ENCODE results near the gene HAS3. TPM values are rescaled to one million over a fixed set of nuclear protein-coding genes. Genes with fewer than 3 reads are reported as not detected.

Gene HAS3
- polyA plus RNA-seq, 3 donors = 3.5 to 4.5 (median 4.4) TPM

DNA sequence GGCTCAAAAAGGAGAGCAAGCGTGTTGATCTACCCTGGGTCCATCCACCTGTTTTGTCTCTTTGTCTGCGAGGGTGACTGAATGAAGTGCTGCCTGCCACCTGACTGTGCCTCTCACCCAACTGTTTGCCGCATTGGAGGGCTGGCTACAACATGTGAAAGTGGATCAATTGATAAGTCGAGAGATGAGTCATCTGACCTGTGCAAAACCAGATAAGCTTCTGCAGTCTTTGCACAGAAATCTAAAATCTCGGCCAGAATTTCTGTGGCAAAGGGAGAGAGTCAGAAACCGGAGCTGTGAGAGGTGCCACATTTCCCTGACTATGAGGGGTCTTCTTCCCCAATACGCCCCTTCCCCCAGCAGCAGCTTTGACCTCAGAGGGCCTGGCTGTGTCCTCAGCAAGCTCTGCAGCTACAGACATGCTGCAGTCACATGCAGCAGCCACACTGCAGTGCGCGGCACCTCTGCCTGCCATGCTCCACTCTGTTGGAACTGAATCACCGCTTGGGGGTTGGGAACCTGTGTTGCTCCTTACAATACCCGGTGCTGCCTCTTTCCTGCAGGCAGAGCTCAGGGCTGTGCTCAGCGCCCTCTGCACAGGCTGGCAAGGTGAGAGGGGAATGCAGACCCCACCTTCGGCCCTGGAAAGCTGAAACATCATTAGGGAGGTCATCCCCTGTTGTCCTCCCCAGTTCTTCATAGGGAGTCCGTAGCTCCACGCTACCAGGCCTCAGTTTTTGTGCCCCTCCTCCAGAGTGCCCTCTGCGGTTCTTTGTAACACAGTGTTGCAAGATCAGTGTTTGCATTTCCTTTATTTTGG, 16.2 kb upstream of the HAS3 start:
- DNase-seq (ENCODE audit: low read depth in 3 of 3, low spot score in 2 of 3) = no peak

DNA sequence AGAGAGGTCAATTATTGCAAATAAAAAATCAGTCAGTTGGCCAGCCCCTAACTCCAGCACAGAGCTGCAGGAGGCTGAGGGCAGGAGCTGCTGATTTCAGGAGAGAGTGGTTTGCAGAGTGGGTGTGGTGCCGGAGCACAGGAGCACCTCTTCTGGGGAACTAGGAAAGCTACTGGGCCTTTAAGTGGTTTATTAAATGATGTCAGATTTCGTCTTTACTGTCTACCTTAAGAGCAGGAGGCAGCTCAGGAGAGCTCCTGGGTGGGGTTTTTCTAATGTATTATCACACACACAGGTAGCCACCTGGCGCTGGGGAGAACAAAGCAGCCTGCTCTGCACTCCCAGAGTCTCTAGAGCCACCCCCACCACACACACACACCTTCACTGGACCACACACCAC, 11.5 kb upstream of the HAS3 start:
- no peak for DNase-seq (ENCODE audit: low read depth in 3 of 3, low spot score in 2 of 3)

DNA sequence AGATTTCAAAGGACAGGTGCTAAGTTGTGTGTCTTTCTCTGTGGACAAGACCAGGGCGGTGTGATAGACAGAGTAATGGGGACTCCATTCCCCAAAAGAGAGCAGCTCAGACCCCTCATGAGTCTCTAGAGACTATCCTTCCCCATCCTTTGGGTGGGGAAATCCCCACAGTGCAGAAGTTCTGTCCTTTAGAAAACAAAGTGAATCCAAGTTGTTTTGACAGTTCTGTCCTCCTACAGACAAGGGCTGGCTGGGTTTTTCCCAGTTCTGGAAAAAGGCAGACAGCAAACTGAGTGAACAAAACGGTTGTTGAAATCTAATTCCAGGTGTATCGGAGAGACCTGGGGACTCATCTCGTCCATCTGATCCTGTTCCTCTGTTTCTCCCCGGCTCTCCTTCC, 11.0 kb upstream of the HAS3 start:
- DNase-seq (ENCODE audit: low read depth in 3 of 3, low spot score in 2 of 3) = no peak

DNA sequence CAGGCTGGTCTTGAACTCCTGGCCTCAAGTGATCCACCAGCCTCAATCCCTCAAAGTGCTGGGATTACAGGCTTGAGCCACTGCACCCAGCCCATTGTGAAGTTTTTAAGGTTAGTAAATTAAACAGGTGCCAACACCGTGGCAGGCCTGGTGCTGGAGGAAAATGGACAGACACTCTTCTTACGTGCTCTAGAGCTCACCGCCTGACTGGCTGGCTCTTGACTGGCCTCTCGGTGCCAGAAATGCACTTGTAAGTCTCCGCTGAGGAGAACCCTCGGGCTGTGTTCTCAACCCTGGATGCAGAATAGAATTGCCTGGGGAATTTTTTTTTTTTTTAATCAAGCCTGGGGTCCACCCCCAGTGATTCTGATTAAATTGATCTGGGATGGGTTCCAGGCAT, 10.3 kb upstream of the HAS3 start:
- no peak for DNase-seq (ENCODE audit: low read depth in 3 of 3, low spot score in 2 of 3)

DNA sequence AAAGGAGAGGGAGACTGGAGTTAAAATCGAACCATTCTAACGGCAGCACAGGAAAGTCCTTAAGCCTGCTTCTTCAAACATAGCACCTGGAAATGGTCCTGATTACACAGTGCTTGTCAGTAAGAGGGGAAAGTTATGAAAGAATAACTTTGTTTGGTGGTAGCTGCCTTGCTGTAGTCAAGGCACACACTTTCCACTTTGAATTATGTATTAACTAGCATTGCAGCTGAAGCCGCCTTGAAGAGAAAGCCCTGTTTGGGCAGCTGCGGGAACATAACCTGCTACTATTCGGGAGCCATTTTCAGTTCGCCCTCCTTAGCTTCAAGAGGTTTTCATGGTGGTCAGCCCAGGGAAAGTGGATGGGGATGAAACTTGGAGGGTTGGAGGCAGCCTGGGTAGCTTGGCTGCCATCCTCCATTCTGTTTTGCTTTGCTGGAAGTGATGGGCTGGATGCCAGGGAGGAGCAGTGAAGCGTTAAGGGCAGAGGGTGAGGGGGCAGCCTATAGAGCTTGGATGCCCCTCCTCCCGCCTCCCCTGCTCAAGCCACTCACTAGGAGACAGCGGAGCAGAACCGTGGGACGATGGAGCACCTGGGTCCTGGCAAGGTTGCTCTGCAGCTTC, 5.3 kb upstream of the HAS3 start:
- DNase-seq (ENCODE audit: low read depth in 3 of 3, low spot score in 2 of 3) = no peak

DNA sequence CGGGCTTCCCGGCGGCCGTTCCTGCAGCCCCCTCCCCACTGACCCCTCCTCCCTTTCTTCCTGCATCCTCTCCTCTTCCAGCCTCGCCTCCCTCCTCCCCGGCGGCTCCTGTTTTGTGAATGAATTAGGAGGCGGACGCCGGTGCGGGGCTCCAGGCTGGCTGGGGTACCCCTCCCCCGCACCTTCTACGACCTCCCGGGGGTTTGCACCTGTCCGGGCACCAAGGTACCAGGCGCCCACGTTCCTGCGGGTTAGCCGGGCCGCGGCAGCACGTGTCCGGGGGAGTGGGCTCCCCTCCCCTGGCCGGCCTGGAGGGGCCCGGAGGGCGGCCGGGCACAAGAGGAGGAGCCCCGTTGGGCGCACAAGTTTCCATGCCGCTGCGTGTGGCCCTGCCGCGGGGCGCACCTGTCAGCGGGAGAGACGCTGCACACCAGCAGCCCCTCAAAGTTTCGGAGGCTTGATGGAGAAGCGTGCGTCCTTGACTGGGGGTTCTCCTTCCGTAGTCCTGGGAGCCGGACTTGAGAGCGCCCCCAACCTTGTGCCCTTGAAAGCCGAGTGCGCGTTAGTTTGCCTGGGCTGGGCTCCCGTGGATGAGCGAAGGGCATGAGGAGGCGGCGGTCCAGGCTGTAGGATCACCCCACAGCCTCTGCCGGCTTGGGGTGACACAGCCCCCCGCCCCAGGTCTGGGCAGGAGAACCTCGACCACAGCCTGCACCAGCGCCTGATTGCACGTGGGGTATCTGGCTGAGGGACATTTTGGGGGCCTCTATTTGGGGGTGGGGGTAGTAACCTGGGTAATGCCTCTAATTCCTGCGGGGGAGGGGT, 1.2 kb downstream of the HAS3 start:
- DNase-seq (ENCODE audit: low read depth in 3 of 3, low spot score in 2 of 3) = no peak

DNA sequence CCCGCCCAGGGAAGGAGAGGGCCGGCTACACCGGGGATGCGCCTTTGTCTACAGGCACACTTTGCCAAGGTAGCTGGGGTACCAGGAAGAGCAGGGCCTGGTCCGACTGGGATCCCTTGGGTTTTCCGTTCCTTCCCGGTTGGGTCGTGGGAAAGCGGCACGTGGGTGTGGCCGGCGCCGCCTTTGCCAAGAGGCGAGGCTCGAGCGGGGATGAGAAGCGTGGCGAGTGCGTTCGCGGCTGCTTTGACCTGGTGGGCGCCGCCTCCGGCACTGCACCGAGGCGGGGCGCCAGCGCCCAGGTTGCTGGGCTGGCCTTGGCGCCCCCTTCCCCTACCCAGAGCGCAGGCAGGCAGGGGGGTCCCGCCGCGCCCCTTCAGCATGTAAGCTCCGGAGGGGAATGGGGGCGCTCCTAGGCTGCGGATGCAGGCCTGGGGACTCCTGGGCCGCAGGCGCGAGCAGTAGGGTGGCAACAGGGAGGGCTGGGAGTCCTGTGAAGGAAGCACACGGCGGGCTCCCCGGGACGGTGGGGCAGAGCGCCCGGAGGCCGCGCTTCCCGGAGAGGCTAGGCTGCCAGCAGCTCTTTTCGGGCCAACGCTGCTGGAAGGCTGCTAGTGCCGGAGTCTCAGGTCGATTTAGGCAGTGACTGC, 2.0 kb downstream of the HAS3 start:
- no peak for DNase-seq (ENCODE audit: low read depth in 3 of 3, low spot score in 2 of 3)

DNA sequence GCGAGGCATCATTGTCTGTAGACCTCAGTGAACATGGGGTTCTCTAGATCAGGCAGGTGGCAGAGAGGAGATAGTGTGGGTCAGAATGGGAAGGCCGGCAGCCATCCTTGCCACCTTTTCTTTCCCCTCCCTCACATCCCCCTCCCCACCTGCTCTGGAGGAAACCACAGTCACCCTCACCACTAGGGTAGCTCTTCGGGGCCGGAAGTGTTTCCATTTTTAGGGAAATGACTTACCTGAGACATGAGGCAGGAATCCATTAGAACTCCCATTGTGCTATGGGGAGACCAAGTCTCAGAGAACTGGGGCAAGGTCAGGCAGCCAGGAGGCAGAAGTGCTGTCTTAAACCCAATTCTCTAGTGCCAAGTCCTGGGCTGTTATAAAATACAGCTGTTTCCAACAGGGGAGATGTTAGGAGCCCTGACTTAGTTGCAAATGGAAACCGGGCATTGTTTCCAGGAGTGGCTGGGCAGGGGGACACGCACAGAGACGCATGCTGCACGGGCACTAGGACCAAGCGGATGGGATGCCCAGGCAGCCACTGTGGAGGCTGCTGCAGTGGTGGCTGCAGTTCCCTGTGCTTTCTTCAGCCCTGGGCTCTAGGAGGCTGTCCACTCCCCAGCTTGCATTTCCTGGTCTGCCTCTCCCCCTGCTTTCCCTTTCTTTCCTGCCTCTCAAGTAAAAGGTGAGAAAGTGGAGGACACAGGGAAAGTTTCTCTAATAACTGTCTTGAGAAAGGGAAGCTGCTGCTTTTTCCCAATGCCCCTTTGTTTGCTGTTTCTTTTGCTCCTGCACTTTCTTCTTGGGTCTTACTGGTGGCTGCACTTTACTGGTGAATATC, 2.8 kb downstream of the HAS3 start:
- DNase-seq (ENCODE audit: low read depth in 3 of 3, low spot score in 2 of 3) = no peak

DNA sequence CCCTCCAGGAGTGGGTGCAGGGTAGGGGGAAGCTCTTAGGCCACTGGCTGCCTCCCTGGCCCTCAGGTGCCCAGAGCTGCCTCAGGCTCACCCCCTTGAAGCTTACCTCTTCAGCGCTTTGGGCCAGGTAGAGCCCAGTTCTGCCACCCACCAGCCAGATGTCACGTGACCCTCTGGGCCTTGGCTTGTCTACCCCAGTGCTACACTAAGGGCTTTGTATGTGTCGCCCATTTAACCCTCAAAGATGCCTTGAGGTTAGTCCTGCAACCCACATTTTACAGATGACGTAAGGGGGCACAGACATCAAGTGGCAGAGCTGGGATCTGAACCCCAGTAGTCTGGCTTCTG, 3.4 kb downstream of the HAS3 start:
- no peak for DNase-seq (ENCODE audit: low read depth in 3 of 3, low spot score in 2 of 3)

DNA sequence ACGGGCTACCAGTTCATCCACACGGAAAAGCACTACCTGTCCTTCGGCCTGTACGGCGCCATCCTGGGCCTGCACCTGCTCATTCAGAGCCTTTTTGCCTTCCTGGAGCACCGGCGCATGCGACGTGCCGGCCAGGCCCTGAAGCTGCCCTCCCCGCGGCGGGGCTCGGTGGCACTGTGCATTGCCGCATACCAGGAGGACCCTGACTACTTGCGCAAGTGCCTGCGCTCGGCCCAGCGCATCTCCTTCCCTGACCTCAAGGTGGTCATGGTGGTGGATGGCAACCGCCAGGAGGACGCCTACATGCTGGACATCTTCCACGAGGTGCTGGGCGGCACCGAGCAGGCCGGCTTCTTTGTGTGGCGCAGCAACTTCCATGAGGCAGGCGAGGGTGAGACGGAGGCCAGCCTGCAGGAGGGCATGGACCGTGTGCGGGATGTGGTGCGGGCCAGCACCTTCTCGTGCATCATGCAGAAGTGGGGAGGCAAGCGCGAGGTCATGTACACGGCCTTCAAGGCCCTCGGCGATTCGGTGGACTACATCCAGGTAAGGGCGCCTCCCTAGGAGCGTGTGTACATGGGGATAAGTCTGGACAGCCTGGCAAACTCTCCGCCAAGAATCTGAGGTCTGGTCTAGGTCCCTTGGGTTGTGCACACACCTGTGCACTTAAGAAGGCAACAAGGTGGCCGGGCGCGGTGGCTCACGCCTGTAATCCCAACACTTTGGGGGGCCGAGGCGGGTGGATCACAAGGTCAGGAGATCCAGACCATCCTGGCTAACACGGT, 4.2 kb downstream of the HAS3 start:
- no peak for DNase-seq (ENCODE audit: low read depth in 3 of 3, low spot score in 2 of 3)

DNA sequence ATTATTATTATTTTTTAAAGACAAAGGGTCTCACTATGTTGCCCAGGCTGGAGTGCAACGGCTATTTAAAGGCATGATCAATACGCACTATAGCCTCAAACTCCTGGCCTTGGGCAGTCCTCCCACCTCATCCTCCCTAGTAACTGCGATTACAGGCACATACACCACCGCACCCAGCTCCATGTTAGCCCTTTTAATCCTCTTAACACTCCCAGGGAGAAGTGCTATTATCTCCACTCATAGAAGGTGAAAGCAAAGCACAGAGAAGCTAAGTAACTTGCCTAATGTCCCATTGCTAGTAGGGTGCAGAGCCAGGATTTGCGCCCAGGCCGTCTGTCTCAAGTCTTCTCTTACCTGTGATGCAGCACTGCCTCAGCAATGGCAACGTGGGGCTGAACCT, 5.0 kb downstream of the HAS3 start:
- DNase-seq (ENCODE audit: low read depth in 3 of 3, low spot score in 2 of 3) = no peak

DNA sequence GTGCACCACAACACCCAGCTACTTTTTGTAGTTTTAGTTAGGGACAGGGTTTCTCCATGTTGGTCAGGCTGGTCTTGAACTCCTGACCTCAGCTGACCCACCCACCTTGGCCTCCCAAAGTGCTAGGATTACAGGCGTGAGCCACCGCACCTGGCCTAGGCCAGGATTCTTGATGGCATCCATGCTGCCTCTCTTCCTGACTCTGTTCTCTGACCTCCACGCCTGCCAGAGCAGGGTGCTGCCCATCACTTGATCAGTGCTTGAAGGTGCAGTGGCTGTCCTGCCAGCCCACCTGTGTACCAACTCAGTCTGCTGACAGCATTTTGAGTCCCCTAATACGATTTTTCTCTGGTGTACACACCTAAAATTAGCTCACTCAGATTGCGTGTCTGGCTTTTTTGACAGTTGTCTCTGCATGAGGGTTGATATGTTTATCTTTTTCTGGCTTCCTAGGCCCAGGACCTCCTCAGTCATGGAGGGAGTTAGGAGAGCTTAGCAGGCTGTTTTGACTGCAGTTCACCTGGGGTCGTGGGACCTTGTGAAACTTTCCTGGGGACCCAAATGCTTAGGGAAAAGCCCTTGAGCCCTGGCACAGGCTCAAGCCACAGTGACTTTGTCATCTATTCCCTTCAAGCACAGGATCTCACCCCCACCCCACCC, 5.9 kb downstream of the HAS3 start:
- no peak for DNase-seq (ENCODE audit: low read depth in 3 of 3, low spot score in 2 of 3)

DNA sequence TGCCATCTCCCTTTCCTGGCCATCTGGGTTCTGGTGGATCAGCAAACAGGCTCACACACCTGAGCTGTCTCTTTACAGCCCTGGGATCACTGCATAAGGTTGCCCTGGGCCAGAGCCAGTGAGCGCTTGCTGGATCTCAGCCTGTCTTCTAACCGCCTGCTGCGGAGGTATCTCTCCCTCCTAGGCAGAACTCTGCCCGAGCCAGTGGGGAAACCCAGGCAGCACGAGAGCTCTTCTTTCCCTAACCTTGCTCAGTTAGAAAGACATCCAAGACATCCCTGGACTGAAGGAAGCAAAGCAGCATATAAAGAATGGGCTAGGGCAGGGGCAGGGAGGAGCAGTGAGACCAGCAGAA, 6.4 kb downstream of the HAS3 start:
- no peak for DNase-seq (ENCODE audit: low read depth in 3 of 3, low spot score in 2 of 3)

DNA sequence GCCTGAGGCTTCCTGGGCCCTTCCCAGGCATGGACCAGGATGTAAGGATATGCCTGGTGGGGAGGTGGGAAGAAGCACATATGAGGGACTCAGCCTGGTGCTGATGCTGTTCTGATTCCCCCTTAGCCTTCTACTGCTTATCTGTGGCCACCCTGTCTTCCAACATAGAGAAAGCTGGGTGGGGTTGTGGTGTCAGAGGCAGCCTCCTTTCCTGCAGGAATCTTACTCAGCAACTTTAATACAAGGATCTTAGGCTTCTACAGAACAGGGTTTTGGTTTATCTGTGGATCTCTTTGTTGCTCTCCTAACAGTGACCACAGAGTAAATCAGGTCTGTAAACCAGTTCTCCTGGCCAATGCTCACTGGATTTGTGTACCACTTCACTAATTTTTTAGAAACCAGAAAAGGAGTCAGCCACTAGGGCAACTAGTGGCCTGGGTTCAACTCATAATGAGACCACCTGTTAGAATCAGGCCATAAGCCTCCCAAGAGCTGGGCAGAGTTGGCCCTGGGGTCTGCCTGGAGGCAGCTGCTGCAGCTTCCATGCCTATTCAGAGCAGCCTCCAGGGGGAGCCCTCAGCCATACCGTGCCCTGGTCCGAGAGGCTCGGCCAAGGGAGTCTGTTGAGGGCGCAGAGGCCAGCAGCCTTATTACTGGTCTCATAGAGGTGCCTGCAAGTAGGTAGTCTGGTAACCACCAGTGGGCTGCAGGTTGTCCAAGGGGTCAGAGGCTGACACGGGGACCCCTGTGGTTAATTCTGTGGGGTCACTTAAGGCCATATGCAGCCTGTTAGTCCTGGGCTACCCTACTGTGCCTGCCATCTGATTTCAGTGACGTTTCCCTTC, 7.1 kb downstream of the HAS3 start:
- no peak for DNase-seq (ENCODE audit: low read depth in 3 of 3, low spot score in 2 of 3)

DNA sequence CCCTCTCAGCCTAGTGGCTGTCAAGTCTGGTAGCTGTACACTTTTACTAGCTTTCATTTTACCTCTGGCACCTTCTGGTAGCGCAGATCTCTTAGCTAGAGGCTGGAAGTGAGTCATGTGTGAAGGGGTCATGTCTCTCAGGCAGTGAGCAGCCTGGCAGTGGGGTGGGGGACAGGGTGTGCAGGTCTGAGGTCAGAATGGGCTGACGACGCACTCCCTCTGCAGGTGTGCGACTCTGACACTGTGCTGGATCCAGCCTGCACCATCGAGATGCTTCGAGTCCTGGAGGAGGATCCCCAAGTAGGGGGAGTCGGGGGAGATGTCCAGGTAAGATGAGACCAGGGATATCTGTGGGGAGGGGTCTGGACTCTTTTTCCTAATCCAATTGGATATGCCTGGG, 7.8 kb downstream of the HAS3 start:
- DNase-seq (ENCODE audit: low read depth in 3 of 3, low spot score in 2 of 3) = no peak

DNA sequence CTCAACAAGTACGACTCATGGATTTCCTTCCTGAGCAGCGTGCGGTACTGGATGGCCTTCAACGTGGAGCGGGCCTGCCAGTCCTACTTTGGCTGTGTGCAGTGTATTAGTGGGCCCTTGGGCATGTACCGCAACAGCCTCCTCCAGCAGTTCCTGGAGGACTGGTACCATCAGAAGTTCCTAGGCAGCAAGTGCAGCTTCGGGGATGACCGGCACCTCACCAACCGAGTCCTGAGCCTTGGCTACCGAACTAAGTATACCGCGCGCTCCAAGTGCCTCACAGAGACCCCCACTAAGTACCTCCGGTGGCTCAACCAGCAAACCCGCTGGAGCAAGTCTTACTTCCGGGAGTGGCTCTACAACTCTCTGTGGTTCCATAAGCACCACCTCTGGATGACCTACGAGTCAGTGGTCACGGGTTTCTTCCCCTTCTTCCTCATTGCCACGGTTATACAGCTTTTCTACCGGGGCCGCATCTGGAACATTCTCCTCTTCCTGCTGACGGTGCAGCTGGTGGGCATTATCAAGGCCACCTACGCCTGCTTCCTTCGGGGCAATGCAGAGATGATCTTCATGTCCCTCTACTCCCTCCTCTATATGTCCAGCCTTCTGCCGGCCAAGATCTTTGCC, 9.0 kb downstream of the HAS3 start:
- DNase-seq (ENCODE audit: low read depth in 3 of 3, low spot score in 2 of 3) = no peak

DNA sequence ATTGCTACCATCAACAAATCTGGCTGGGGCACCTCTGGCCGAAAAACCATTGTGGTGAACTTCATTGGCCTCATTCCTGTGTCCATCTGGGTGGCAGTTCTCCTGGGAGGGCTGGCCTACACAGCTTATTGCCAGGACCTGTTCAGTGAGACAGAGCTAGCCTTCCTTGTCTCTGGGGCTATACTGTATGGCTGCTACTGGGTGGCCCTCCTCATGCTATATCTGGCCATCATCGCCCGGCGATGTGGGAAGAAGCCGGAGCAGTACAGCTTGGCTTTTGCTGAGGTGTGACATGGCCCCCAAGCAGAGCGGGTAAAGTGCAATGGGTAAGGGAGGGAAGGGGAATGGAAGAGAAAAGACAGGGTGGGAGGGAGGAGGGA, 9.5 kb downstream of the HAS3 start:
- DNase-seq (ENCODE audit: low read depth in 3 of 3, low spot score in 2 of 3) = no peak

DNA sequence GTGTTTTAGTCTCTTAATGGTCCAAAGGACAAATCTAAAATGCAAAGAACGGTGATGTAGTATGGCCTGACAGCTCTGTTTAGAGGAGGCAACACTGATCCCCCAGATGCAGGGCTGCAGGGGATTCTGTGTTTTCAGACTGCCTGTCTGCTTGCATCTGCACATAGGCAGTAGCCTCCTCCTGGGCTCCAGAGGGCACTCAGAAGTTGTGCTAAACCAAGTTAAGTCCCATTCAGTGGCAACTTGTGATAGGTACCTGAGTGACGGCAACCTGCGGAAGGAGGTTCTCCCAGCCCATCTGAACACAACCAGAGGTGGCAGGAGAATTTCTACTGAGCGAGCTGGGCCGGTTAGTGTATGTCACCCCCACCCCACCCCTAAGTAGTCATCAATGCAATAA, 9.9 kb downstream of the HAS3 start:
- DNase-seq (ENCODE audit: low read depth in 3 of 3, low spot score in 2 of 3) = no peak

Data from right renal cortex interstitium (tissue), 3 donors.